HL-60/S4 (cell line): ENCODE data around the gene PTGES2.
"Not testable (repeated sequence)": the region's sequence is repeated elsewhere in the genome, so short reads cannot be mapped to it uniquely, and the experiment has no call there.

ENCODE experiments used
- in situ Hi-C: fragments of 300-500 bp; cut with MboI; formaldehyde crosslinking; loops from 2 replicates; pipeline ENCODE4 v1.14.3; 2022; ENCODE audit warnings: low sequenced_read_pairs

The PTGES2 gene

GRCh38 chr9:128120741-128121465 lies 6.6 kb downstream of the PTGES2 start:
- in situ Hi-C loops, result no loop called here

GRCh38 chr9:128120061-128120740 lies 7.3 kb downstream of the PTGES2 start:
- in situ Hi-C loops, result no loop called here

GRCh38 chr9:128118971-128119665 lies 8.4 kb downstream of the PTGES2 start:
- in situ Hi-C loops, result no loop called here

- in situ Hi-C loops, result no loop called here
Observed at GRCh38 chr9:128118472-128118857, 9.1 kb downstream of the PTGES2 start.

DNA sequence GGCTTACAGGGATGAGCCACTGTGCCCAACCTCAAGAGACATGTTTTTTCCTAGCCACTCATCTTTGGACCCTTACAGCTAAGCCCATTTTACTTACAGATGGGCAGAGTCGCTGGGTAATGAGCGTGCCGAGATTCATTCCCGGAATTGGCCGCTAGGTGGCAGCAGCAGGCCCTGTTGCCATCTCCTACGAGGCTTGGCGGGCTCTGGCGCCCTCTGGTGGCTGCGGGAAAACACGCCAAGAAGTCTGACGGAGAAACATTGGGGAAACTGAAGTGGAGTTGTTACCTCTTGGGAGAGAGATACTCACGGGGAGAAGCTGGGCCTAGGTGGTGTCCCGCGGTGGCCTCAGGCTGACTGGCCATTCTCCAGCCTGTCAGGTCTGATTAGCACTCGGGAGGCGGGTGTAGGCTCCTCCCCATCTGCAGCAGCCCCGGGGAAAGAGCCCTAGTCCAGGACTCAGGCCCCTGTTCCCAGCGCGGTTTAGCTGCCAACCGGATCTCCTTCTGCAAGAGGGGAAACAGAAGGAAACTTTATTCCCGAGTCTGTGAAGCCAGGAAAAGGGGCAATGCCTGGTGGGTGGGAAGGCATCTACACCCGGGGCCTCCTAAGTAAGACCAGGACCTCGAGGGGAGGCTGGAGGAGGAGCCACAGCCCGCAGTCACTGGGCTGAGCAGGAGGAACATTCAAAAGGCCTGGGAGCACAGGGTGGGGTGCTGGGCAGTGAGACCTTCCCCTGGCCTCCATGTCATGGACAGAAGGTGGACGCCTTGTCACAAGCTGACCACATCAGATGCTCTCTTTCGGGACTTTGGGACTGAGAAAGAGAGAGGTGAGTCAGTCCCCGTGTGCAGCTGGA lies 9.7 kb downstream of the PTGES2 start:
- in situ Hi-C loops, result no loop called here

DNA sequence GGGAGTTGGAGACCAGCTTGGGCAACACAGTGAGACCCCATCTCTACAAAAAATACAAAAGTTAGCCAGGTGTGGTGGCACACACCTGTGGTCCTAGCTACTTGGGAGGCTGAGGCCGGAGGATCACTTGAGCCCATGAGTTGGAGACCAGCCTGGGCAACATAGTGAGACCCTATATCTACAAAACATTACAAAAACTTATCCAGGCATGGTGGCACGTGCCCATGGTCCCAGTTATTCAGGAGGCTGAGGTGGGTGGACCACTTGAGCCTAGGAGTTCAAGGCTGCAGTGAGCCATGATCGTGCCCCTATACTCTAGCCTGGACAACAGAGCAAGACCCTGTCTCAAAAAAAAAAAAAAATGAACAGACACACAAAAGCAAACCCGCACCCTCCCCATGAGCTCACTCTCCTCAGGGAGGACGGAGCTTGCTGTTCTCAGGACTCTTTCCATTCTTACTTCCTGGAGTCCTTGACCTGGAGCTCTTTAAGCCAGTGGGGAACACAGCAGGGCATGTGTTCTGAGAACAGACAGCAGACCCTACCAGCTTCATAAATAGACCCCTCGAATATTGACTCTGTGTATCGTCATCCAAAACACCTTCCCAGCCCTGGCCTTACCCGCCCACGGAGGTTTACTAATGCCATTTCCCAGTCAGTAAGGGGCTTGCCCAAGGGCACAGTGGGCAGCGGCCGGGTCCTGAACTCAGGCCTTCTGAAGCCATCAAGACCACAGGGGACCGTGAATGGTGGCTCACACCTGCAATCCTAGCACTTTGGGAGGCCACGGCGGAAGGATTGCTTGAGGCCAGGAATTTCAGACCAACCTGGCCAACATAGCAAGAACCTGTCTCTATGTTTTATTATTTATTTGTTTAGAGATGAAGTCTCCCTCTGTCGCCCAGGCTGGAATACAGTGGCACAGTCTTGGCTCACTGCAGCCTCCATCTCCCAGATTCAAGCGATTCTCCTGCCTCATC lies 11.1 kb downstream of the PTGES2 start:
- in situ Hi-C loops, result no loop called here

DNA sequence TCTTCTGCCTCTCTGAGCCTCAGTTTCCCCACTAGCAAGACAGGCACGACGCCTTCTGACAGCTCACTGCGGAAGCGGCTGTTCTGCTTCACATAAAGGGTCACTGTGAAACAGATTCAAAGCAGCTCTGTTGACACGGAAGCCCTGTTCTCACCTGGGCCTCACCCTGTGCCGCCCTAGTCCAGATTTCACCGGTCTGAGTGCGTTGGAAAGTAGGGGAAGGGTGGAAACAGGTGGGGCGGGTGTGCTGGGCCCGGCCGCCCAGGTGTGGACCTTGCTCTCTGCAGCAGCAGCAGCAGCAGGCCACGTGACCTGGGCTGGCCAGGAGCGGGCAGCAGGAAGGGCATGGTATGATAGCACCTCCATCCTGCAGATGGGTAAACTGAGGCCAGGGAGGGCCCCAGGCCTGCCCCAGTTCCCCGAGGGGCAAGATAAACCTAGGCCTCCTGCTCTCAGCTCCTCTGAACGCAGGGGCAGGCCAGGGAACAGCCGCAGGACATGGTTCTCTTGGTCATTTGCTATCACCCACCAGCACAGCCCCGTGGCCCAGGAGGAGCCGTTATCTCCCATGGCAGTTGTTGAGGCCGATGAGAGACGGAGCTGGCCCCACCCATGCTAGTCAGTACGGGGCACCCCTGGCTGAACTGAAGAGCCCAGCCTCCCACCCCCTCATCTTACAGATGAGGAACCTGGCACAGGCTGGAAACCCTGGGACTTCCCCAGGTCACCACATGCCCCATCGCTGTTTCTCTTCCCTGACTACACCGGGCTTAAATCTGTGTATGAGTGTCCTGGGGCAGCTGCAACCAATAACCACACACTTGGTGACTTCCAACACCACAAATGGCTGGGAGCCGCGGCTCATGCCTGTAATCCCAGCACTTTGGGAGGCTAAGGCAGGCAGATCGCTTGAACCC lies 12.1 kb downstream of the PTGES2 start:
- in situ Hi-C loops, result no loop called here

DNA sequence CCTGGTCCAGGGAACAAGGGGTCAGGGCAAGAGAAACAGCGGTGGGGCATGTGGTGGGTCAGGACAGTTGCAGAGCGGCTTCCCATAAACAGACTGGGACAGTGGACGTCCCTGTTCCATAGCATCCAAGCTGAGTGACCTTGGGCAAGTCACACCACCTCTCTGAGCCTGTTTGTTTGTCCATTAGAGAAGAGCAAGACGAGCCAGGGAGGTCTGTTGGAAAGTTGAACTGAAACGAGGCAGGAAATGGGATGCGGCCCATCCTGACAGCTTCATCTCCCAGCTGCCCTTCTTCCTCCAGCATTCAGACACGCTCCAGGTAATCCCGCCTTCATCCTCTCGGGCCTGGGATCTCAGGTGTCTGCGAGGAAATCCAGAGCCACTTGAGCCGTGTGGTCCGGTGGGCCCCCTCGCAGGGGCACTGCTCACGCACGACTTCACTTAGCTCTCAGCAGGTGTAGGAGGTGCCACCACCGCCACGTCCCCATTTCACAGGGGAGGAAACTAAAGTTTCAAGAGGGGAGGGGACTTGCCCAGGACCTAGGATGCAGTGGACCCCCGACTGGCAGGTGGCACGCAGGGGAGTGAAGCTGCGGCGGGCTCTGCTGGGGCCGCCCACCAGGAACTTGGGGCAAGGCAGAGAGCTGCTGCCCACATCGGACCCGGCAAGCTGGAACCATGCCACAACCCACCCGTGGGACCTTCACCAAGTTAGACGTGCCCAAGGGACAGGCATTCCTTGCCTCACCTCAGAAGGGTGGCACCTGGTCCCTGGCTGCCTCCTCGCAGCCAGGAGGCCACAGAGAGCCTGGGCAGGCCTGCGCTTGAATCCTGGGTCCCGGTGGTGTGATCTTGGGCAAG lies 13.0 kb downstream of the PTGES2 start:
- in situ Hi-C loops, result no loop called here

GRCh38 chr9:128113526-128114325 lies 13.8 kb downstream of the PTGES2 start:
- in situ Hi-C loops, result no loop called here

DNA sequence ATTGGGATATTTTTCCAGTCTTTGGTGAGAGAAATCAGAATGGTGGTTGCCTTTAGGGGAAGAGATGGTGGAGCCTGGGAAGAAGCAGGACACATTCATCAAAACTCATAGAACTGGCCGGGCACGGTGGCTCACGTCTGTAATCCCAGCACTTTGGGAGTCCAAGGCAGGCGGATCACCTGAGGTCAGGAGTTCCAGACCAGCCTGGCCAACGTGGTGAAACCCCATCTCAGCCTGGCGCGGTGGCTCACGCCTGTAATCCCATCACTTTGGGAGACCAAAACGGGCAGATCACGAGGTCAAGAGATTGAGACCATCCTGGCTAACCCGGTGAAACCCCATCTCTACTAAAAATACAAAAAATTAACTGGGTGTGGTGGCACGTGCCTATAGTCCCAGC lies 15.8 kb downstream of the PTGES2 start:
- in situ Hi-C loops, result not testable (repeated sequence)

DNA sequence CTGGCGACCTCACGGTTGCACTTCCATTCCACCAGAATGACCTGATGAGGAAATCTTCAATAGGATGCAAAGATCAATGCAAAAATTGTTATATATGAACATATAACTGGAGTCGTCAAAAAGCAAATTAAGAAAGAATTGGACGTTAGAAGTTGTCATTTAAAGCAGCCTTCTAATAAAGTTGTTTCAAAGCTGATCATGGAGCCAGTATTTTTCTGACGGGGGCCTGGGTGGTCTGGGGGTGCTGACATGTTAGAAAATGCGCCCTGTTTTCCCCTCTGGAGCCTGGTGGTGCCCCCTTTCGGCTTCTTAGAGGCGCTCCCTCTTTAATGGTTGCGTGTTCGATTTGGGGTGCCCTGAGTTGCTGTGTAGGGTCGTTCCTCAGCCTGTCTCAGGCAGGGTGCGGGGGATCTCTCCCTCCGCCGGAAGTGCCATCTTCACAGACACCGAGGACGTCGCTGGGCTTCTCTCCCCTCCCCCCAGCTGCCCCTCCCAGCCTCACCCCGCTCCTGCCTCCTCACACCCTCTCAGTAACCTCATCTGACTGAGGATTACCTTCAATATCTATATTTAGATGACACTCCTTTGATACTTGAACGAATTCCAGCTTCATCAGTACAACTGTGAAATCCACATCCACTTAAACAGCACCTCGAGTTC lies 18.3 kb downstream of the PTGES2 start:
- in situ Hi-C loops, result no loop called here

- in situ Hi-C loops, result no loop called here
Observed at GRCh38 chr9:128108269-128109049, 19.1 kb downstream of the PTGES2 start.

GRCh38 chr9:128107468-128108268 lies 19.9 kb downstream of the PTGES2 start:
- in situ Hi-C loops, result no loop called here

DNA sequence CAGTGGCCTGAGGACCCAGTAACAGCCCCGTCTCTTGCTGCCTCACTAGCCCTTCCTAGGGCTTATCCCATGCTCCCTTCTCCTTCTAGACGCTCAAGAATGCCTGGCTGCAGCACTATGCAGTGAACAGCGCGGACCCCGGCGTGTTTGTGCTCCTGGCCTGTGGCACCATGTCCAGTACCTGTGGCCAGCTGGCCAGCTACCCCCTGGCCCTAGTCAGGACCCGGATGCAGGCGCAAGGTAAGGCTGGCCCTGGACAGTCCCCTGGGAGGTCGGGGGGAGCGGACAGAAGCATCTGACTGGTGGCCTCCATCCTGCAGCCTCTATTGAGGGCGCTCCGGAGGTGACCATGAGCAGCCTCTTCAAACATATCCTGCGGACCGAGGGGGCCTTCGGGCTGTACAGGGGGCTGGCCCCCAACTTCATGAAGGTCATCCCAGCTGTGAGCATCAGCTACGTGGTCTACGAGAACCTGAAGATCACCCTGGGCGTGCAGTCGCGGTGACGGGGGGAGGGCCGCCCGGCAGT lies 20.5 kb downstream of the PTGES2 start:
- in situ Hi-C loops, result no loop called here
